Thoracic aorta (tissue), 2 donors: ENCODE data around the gene MRPS33. TPM values are rescaled to one million over a fixed set of nuclear protein-coding genes. Genes with fewer than 3 reads are reported as not detected.

Experiments
- ATAC-seq: fragments of 150-250 bp; one replicate; pipeline ENCODE4 v1.8.0; 2017; ENCODE audit warnings: low read depth; ENCODE audit not compliant: insufficient number of reproducible peaks, low FRiP score
- DNase-seq: peaks from one replicate; pipeline ENCODE4 v3.0.0-alpha.2; 2020; ENCODE audit warnings: low spot score
- H3K27ac ChIP-seq, 2 donors: fragments of 200-600 bp; sonication (generic); 1 replicate in 1 of 2; 2 replicates in 1 of 2; pipeline ENCODE4 v1.5.1; 2016; ENCODE audit warnings: mild to moderate bottlenecking in 2 of 2, moderate library complexity in 2 of 2
- H3K27me3 ChIP-seq: fragments of 200-600 bp; sonication (generic); replicated peaks from 2 replicates; pipeline ENCODE4 v1.6.0; 2016; ENCODE audit warnings: mild to moderate bottlenecking; ENCODE audit not compliant: insufficient read depth
- H3K36me3 ChIP-seq: fragments of 200-600 bp; sonication (generic); one replicate; pipeline ENCODE4 v1.5.1; 2016
- H3K4me1 ChIP-seq, 2 donors: fragments of 200-600 bp; sonication (generic); 1 replicate in 1 of 2; 2 replicates in 1 of 2; pipeline versions ENCODE4 v1.5.1 to v1.6.0; 2016; ENCODE audit warnings: low read depth in 2 of 2, mild to moderate bottlenecking in 1 of 2; ENCODE audit not compliant: control insufficient read depth in 1 of 2
- H3K4me3 ChIP-seq: fragments of 200-600 bp; sonication (generic); 2 replicates; pipeline ENCODE4 v1.5.1; 2016; ENCODE audit warnings: mild to moderate bottlenecking
- H3K9me3 ChIP-seq: fragments of 200-600 bp; sonication (generic); 2 replicates; pipeline ENCODE4 v1.5.1; 2016
- CTCF ChIP-seq: fragments of 200-600 bp; sonication (generic); IDR thresholded peaks from one replicate; pipeline ENCODE4 v1.5.1; 2019; ENCODE audit warnings: antibody characterized with exemption
- total RNA-seq, 2 donors: library from RNA; depleted of rRNA; stranded (reverse); fragments of >200 nt; gene quantifications; one replicate each; pipeline versions ENCODE4 v1.1.0 to v1.2.3, GENCODE V29; 2016

The MRPS33 gene
- total RNA-seq, 2 donors from 2014 or later, result 8.0 to 13.9 TPM

- no peak overlapping the region for H3K27ac ChIP-seq
- no peaks in the 10 kb centered on the region for H3K27me3 ChIP-seq
- H3K36me3 ChIP-seq, result no peaks in the 10 kb centered on the region
- DNase-seq, result no peak
- peaks cover 3% of the 10 kb centered on the region for H3K9me3 ChIP-seq
- peaks cover 0 to 13% of the 10 kb centered on the region in 2 donors for H3K4me1 ChIP-seq
- no peak for TF ChIP-seq CTCF
- ATAC-seq, result no peak
- no peak overlapping the region for H3K4me3 ChIP-seq
Measured at GRCh38 chr7:141016349-141016748, 1.6 kb upstream of the MRPS33 start.

- Histone ChIP-seq H3K4me1 (peaks cover 0 to 13% of the 10 kb centered on the region in 2 donors), H3K27ac (peak overlapping the region; percentile 83 to 84), H3K27me3 (no peaks in the 10 kb centered on the region), H3K9me3 (peaks cover 3% of the 10 kb centered on the region), H3K36me3 (no peaks in the 10 kb centered on the region), H3K4me3 (peak overlapping the region; percentile 86)
- no peak for ATAC-seq
- no peak for TF ChIP-seq CTCF
- no peak for DNase-seq
Measured at GRCh38 chr7:141014125-141014523, 628 bp downstream of the MRPS33 start.

DNA sequence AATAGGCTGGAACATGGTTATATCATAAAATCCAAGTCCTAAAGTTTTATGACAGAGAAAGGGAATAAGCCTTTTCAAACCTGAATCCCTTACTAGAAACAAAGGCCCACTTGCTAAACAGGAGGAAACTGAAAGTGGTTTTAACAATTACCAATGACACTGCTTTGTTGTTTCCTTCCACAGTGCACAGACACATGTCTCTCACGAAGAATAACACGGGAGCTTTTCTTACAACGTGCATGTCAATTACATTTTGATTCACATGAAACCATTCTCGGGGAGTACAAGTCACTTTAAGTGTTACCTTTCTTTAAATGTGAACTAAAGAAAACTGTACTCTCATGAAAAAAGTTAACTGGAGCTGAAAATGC, 1.4 kb downstream of the MRPS33 start:
- ATAC-seq (no peak), DNase-seq (no peak)
- no peak for TF ChIP-seq CTCF
- Histone ChIP-seq H3K4me1 (peaks cover 0 to 13% of the 10 kb centered on the region in 2 donors), H3K4me3 (no peak overlapping the region), H3K27me3 (no peaks in the 10 kb centered on the region), H3K9me3 (peaks cover 3% of the 10 kb centered on the region), H3K27ac (no peak overlapping the region), H3K36me3 (no peaks in the 10 kb centered on the region)

DNA sequence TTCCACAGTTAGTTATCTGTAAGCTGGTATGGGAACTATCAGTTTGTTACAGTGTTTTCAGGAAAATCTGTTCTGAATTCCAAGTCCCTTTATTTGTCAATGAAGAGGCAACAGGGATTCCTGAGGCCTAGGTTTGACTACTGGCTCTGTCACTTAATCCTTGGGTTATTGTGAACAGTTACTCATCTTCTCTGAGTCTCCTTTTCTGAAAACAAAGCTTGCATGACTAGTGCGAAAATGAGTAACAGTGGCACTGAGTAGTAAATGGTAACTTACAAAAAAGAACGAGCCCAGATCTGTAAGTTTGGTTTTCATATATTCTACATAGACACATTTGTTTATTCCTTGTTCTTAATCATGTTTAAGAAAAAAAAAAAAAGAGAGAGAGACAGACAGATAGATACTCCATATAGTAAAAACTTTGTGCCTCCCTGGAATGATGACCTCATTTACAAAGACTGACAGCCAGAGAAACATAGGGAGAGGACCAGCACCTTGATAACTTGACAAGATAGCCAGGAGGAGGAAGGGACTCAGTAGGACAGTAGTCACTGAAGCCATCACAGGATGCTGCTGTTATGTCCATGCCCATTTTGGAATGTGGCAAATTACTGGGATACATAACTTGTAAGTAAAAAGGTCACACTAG, 1.9 kb downstream of the MRPS33 start:
- Histone ChIP-seq H3K4me3 (no peak overlapping the region), H3K27me3 (no peaks in the 10 kb centered on the region), H3K9me3 (peaks cover 3% of the 10 kb centered on the region), H3K36me3 (no peaks in the 10 kb centered on the region), H3K4me1 (peaks cover 0 to 13% of the 10 kb centered on the region in 2 donors), H3K27ac (no peak overlapping the region)
- DNase-seq, result no peak
- ATAC-seq, result no peak
- no peak for TF ChIP-seq CTCF

- DNase-seq (no peak), ATAC-seq (no peak)
- Histone ChIP-seq H3K9me3 (peaks cover 3% of the 10 kb centered on the region), H3K36me3 (no peaks in the 10 kb centered on the region), H3K27ac (no peak overlapping the region), H3K27me3 (no peaks in the 10 kb centered on the region), H3K4me1 (peaks cover 0 to 13% of the 10 kb centered on the region in 2 donors), H3K4me3 (no peak overlapping the region)
- TF ChIP-seq CTCF, result peak; percentile 54
Measured at GRCh38 chr7:141012044-141012685, 2.6 kb downstream of the MRPS33 start.
